Measurements from ENCODE around the gene SACM1L.
"Not testable (repeated sequence)": the region's sequence is repeated elsewhere in the genome, so short reads cannot be mapped to it uniquely, and the experiment has no call there.

The SACM1L gene

DNA sequence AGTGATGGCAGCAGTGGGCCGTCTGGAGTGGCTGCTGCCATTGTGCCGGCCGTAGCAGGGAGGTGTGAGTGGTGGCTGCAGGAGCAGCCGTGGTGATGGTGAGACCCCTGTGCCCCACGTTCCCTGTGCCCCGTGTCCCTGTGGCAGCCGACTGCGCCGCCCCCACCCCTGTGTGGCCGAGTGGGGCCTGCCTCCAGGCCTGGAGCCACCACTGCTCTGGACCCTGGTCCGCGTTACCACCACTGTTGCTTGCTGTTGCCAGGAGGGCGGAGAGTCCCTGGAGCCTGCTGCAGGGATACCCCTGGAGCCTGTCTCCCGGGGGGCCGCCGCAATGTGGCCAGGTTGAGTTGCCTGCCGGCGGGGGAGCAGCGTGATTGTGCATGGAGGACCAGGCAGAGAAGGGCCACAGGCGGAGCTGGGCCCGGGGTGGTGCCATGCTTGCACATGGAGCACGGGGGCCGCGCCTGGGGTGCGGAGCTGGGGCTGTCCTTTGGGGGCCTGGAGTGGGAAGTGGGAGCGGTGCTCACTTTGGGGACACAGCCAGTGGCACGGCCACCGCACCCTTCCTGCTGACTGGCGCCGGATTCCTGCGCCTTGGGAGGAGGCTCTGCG, 57.1 kb downstream of the SACM1L start:
- no peak for DNase-seq

- no peak for DNase-seq
Measured at GRCh38 chr3:45746777-45747622, 57.8 kb downstream of the SACM1L start.

DNA sequence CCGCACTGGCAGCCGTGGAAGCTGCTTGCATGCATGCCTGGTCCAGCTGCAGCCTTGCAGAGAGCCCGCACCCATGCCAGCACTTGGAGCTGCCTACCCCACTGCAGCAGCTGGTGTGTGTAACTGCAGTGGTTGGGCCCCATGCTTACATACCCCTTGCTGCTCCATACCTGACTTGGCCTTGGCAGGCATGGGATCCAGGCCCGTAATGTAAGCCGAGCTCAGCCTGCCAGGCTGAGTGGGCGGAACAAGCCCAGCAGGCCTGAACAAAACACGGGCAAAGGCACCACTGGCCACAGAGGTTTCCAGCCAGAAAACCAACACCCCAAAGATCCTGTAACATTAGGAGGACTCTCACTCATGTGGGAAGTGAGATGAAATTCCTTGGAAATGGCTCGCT, 58.9 kb downstream of the SACM1L start:
- no peak for DNase-seq

DNA sequence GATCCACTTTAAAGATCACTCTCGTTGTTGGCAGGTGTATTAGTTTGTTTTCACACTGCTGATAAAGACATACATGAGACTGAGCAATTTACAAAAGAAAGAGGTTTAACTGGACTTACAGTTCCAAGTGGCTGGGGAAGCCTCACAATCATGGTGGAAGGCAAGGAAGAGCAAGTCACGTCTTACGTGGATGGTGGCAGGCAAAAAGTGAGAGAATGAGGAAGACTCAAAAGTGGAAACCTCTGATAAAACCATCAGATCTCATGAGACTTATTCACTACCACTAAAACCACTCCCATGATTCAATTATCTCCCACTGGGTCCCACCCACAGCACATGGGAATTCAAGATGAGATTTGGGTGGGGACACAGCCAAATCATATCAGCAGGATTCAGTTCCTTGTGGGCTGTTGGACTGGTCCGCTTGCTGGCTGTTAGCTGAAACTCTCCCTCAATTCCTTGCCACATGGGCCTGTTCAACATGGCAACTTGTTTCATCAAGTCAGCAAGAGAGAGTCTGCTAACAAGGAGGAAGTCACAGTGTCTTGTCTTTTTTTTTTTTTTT, 59.9 kb downstream of the SACM1L start:
- not testable (repeated sequence) for DNase-seq

DNA sequence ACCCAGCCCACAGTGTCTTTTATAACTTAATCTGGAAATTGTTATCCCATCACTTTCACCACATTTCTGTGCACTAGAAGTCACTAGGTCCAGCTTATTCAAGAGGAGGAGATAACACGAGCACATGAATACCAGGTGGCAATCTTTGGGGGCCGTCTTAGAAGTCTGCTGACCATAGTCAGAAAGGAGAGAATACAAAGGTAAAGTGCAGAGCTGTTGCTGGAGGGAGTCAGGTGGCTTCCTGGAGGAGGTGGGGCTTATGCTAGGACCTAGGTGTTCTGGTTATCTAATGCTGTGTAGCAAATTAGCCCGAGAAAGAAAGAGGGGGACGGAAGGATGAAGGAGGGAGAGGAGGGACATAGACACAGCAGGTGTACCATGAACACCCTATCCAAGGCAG, 60.7 kb downstream of the SACM1L start:
- no peak for DNase-seq

DNA sequence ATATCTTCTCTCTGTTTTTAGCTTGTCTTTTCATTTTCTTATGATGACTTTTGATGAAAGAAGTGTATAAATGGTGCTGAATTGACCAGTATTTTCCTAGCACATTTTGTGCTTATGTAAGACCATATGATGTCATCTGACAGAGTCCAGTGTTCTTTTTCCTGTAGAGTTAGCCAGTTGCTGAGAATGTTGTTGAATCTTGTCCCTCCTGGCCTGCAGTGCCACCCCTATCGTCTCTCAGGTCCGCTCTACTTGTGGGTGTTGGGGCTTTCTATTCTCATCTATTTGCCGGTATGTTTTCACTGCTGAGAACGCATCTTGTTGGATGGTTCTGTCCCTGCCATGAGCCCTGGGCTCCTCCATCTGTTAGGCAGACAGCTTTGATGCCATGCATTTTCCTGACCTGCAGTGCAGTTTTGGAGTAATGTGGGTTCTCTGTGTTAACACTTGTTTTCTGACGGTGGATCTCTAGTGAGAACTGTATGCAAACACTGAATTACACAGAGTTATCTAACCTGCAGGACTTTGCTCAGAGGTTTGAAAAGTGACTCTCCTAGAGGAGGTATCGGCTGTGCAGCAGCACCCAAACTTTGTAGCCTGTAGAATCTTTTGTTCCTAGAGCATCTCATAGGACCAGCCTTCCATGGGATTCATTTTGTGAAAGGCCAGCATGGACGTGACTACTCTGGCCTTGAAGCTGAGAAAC, 62.5 kb downstream of the SACM1L start:
- no peak for DNase-seq

DNA sequence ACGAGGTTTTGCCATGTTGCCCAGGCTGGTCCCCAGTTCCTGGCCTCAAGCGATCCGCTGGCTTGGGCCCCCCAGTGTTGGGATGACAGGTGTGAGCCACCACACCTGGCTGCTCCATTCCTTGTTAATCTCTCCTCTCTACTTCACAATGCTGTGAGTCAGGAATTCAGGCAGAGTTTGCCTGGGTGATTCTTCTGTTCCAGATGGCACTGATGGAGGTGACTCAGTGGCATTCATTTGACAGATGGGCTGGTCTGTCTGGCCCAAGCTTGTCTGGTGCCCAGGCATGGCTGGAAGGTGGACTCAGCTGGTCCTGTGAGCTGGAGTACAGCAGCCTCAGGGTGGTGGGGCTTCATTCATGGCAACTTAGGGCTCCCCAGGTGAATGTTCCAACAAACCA, 63.9 kb downstream of the SACM1L start:
- no peak for DNase-seq

DNA sequence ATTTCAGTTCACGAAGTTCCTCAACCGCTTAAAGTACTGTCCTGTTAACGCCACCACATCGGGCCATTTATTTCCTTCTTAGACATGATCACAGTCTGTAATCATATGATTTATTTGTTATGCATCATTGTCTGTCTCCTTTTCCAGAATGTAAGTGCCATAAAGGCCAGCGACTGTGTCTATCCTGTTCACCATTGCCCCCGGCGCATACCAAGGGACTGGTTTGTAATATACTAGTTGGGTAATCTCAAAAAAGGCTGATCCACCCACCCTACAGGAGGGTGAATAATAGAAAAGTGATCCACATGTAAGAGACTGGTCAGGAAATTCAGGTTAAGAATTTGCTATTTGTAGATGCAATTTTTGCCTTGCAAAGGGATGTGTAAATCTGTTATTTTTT, 65.3 kb downstream of the SACM1L start:
- no peak for DNase-seq

GRCh38 chr3:45756055-45756454, 66.9 kb downstream of the SACM1L start:
- no peak for DNase-seq

- not testable (repeated sequence) for DNase-seq
Measured at GRCh38 chr3:45757141-45757540, 67.9 kb downstream of the SACM1L start.

DNA sequence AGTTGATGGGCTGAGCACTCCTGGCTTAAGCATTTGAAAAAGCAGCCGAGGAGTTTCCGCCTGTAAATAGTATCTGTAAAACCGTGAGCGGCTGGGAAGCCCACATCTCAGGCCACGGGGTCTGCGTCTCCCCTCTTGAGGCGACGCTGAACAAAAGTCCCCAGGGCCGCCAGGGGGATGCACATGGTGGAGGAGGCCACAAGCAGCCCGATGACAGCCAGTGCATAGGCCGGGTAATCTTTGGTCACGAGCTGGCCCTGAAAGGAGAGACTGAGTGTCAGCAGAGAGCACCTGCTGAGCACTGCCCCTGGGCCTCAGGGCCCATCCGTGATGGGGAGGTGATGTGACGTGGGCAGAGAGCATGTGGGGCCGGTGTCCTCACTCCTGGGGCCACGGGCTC, 69.7 kb downstream of the SACM1L start:
- DNase-seq: no peak

DNA sequence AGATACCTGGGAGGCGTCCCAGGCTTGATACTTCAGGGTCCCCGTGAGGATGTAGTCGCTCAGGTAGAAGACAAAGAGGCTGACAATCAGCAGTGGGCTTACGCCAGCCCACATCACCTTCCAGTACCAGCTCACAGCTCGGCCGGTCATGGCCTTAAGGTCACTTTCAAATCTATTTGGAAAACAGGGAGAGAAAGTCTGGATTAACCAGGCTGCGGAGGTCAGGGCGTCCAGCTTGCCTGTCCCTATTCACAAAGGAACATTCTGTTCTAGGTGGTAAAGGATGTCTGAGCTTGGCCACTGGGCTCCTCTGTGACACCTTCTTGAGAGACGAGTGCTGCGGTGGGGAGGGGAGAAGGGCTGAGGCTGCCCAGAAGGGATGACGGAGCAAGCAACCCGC, 70.7 kb downstream of the SACM1L start:
- DNase-seq: no peak

DNA sequence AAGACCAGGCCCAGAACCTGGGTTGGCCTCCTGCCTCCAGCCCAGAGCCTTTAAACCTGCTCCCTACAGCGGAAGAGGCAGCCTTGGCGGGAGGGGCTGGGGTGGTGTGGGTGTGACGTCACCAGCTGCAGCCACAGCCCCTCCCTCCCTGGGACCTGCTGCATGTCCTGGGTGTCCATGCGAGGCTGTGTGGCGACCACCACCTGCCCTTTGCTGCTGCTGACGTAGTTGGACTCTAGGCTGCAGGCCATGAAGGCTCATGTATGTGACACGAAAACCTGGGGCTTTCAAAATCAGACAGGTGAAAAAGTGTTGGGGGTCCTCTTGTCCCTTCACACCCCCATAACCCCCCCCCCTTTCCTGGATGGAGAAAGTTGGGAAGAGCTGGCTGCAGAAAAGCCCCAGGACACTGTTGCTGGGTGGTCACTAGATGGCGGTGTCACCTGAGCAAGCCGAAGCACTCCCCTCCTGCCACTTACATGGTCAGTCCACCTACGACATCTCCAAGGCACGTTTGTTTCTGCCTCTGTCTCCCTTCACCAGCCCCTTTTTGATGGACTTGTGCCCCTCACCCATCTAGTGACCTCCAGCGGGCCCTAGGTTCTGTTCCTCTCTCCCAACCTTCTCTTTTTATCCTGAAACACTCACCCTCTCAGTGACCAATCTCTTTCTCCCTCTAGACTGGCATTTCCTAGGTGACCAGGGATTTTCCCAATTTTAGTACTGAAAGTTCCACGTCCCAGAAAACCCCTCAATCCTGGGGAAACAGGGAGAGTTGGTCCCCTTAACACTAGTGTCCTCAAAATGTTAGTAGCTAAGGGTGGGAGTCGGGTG, 71.9 kb downstream of the SACM1L start:
- DNase-seq: peak; percentile 49

- no peak for DNase-seq
Measured at GRCh38 chr3:45761831-45762230, 72.6 kb downstream of the SACM1L start.

- no peak for DNase-seq
Measured at GRCh38 chr3:45762647-45763302, 73.6 kb downstream of the SACM1L start.

DNA sequence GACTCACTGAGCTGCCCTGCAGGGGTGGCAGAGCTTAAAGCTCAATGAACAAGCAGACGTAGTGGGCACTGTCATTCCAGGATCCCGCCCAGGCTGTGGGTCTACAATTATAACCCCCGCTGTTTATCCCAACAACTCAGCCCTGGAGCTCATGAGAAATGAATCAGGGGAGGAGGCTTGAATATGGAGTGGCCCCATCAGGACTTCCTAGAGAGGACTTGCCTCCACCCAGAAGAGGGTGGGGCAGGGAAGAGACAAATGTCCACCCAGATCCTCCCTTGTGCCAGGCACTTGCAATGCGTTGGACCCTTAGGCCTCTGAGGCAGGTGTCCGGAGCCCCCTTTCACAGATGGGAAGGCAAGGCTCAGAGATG, 74.1 kb downstream of the SACM1L start:
- no peak for DNase-seq

DNA sequence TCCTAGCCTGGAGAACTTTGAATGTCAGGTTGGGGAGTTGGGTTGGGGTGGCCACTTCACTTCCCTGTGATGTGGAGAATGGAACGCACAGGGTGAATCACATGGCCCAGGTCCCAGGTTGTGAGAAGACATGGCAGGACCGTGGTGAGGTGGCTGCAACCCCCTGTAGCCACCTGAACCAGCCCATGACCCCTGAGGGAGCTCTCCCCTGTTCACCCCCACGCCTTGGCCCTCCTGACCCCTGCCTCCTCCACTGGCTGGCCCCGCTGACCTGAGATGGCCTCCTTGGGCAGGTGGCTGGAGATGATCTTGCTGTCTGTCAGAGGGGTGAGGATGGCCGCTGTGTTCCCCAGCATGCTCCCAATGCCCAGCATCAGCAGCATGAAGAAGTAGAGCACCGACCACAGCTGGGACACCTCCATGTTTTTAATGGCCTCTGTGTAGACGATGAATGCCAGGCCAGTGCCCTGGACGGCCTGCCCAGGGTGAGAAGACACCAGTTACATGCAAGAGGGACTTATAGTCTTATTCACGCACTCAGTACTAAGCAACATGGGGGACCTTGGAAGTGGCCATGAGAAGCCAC, 76.2 kb downstream of the SACM1L start:
- DNase-seq: no peak

DNA sequence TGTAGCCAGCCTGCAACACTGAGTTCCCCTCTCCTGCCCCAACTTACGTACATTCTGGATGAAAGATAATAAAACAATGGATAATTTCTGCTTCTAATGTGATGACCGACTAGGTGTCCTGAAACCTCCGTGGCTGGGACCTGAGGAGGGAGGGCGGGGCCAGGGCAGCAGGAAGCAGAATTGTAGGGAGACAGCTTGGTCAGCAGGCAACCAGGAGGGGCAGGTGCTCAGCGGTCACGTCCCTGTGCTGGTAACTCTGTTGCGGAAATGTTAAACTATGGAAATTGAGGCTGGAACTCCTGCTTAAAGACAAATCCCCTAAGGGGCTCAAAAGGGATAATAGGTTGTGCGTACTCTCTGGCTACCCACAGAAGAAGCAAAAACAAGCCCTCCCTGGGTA, 76.8 kb downstream of the SACM1L start:
- DNase-seq: no peak

GRCh38 chr3:45771166-45771775, 82.1 kb downstream of the SACM1L start:
- DNase-seq: no peak

DNA sequence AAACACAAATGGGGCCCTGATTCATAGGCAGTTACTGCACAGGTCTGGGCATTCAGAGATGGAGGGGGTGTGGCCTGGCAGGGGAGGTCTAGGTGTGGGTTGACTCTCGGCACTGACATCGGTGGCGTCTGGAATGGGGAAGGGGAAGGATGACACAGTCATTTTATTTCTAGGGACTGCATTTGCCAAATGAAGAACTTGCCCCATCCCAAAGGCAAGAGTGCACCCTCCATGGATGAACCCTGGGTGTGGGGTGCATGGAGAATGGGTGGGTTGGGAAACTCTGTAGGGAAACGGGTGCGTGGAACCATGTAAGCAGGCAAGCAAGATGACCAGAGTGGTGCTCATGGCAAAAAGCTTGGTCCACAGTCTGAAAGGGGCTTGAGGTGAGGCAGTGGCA, 82.6 kb downstream of the SACM1L start:
- DNase-seq: no peak

DNA sequence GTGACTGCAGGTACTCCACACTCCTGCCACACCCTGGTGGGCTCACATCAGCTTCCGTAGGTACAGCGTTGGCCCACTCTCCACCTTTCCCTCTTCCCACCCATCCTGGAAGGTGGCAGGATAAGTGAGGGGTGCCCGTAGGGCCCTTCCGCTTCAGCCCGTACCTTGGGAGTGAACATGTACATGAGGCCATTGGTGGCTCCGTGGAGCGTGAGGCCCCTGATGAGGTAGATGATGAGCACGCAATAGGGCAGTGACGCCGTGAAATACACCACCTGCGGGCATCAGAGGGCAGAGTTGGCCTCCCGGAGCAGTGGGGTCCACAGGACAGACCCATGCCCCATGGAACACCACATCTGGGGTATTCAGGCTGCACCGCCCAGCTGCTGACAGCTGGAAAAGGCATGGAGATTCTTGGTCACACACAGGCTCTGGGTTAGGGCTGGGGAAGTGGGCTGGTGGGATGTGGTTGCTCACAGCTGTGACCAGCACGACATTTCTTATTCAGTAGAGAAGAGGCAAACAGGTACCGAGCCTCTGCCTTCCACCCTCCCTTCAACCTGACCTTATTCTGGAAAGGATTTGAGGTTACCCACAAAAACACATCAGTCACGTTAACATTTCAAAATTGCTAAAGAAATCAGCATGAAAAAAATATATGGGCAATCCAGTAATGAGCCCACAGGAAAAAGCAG, 83.3 kb downstream of the SACM1L start:
- no peak for DNase-seq

Measured in activated T-cell treated with anti-CD3 and anti-CD28 coated beads, Interleukin-2, amount 50 U/mL, for 1 hour (primary cell).